ENCODE measurements around the gene FRMD3.
A peak's percentile ranks its signal among the peaks of the same experiment; 100 is the strongest.

The FRMD3 gene

DNA sequence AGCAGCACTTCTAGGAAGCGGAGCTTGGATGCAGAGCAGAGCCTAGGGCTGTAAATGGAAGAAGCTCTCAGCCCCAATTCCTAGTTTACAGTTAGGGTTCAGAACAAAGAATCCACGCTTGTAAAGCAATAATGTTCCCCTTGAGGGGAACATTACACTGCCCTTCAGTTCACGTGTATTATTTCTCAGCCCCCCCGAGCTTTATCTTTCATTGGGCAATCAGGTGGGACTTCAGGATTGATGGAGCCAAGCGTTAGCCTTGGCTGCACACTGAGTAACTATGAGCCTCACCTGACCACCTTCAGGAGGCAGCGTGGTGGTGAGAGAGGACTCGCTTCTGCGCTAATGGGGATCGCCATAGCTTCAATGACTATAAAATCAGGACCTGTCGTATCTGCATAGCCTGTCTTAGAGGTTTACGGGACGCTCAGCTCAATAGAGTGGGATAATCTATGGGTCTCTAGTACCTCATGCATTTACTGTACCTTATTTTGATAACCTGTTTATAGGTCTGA, 318.2 kb downstream of the FRMD3 start:
- DNase-seq, result no peak

DNA sequence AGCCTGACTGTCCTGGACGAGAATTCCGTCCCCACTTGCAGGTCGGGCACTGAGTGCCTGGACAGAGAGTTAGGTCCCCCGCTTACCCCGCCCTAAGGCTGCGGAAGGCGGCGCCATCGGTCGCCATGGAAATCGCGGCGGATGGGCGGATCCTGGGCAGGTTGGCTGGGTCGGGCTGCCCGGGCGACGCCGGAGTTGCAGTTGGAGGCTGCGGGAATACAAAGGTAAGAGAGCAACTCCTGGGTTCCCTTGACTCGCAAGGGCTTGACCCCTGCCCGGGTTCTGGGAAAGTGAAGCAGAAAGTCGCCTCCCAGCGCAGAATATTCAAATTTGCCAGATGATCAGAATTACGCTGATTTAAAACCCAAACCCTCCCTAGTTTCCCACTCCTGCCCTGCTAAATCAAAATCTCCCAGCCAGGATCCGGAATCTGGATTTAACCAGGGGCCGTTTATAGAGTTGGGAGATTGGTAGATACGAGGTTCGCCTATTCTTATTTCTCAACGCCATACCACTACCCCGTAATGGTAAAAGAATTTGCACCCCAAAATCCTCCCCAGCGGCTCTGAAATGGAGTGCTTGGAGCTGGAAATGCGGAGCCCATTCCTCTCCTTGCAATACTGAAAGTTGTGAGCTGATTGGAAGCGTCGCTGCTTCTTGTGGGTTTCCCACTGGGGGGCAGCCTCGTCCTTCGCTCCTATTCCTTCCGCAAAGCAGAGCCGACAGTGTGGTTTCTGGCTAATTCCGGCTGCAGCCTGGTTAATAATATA, 318.9 kb downstream of the FRMD3 start:
- DNase-seq, result peak in 11 of 14 donors; percentile 4 to 63 (median 32)

DNA sequence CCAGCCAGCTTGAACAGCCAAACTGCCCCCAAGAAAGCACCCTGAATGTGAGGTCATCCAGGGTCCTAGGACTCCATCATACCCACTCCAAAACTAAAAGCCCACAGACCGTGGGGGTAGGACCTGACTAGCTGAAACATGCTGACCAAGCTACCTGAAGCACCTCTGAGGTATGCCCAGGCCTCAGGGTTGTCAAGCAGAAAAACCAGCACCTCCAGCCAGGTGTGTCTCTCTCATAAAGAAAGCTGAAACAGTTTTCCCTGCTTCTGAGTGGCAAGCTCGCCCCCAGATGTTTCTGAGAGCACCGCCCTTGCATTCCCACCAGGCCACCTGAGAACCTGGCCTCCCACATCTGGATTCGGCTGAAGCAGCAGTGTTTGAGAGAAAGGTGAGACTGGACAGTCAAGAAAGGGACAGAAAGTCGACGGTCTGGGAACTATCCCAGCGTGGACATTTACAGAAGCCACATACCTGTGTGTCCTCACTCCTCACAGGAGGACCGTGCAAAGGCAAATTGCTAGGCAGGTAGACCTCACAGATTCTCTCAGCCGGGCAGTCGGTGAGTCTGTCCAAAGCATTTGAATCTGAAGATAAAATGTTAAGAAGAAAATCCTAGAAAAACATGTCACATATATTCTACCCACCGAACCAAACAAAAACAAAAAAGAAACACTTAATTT, 319.6 kb downstream of the FRMD3 start:
- DNase-seq, result no peak

DNA sequence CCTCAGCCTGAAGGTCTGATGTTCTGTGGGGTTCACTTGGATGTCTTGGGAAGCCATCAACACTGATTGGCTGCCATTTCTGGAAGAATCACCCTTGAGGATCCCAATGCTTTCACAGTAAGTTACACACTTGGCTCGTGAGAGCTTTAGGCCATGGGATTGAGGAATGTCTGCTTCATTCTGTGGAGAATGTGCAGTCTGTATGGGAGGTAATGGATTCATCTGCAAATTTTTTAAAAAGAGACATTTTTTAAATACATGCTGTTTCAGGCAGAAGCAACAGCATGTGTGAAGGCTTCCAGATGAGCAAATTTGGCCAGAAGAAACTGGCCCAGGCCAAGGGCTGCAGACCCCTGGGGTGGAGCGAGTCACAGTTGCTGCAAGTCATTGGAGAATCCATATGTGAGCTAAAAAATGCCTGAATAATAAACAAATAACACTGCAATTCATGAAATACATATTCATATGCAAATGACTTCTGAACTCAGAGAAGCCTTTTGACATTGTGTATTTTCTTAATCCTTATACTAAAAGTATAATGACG, 328.9 kb downstream of the FRMD3 start:
- DNase-seq, result no peak

DNA sequence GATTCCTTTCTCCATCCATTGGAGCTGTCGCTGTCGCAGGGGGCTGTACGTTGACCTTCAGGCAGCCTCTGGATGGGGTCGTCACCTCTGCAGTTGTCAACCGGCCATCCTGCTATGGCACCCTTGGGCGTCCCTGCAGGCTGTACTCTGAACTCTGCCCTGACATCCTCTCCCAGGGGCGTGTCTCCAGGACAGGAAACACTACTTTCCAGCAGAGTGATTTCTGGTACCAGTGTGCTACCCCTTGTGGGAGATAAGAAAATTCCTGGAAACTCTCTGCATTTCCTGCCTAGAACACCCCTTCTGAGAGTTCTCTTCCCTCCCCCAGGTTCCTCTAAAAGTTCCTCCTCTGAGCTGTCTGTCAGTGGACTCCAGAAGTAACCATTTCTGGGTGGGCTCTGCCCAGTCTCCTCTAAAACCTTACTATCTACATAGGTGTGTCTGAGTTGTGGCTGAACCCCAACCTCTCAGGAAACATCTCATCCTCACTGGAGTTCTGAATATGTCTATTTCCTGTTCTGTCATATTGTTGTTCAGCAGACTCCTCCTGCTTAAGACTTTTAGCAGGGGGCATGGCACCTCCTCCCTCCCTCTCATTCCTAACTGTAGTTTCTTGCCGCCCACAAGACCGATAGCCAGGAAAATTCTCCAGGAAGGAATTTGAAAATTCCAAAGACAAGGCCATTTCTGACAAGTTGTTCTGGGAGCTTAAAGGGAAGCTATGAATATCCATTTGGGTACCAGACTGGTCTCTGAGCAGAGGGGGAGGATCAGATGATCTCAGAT, 329.9 kb downstream of the FRMD3 start:
- DNase-seq, result no peak

DNA sequence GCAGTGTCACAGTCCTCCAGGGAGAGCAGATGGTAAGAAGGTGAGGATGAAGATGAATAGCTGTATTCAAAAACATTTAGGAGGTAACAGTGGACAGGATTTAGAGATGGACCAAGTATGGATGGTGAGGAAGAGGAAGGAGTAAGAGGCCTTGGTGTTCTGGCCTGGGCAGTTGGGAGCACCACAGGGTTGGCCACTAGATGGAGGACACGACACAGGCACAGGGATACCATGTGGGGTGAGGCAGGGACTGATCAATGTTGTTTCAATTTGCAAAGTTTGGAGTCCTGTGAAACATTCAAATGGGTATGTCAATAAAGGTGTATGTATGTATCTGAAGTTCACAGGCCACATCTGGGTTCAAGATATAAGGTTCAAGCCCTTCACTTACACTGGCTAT, 334.2 kb downstream of the FRMD3 start:
- DNase-seq, result no peak

DNA sequence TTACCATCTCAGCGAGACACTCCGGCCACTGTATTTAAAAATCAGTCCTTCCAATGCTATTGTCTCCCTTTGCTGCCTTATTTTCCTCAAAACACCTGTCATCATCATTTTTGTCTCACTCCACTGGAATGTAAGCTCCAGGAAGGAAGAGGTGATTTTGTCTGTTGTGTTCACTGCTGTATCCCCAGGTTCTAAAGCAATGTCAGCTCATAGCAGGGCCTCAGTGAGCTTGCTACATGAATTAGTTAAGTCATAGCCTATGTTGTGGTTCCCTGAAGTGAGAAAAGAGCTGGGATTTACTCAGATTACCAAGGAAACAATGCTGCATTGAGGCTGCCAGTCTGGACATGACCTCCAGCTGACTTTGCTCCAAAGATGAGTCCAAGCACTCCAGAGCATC, 337.7 kb downstream of the FRMD3 start:
- no peak for DNase-seq

DNA sequence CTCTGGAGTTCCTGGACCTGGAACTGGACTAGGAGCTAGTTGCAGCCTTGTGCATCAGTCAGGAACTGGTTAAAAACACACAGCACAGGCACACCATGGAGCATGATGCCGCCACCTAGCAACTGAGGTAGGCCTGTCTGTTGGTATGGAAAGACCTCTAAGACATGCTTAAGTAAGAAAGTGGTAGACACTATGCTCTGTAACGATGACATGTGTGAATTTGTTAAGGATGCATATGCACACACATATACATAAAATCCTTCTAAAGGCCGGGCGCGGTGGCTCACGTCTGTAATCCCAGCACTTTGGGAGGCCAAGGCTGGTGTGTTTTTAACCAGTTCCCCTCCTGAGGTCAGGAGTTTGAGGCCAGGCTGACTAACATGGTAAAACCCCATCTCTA, 338.4 kb downstream of the FRMD3 start:
- no peak for DNase-seq

DNA sequence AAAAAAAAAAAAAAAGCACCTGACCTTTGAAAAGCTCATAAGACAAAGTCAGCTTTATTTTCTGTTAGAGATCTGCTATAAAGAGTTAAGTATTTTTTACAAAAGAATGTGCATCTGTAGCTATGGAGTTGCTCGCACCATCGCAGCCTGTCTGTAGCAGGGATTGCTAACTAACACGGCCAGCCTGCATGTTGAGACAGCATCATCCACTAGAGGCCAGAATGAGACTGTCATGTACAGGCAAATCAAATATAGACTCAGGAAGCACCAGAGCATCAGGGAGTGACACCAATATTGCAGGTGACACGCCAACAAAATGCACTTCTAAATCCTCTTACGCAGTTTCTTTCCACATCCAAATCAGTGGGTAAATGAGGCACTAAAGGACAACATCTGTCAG, 339.0 kb downstream of the FRMD3 start:
- DNase-seq, result peak in 5 of 14 donors; percentile 1 to 14 (median 6)

DNA sequence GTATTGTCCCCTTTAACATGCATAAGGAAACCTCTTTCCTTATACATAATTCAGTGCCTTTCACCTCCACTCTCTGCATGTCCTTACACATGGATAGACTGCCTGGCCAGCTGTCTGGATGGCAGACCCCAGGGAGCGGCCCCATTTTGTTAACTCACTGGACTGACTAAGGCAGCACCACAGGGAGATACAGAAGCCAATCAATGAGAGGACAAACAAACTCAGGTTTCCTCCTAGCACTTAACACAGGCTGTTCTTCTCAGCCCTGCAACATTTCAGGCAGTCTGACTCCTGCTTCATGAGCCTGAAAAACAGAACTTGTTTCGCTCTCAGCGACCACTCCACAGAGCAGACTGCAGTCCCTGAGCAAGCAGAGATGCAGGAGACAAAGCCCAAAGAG, 339.8 kb downstream of the FRMD3 start:
- DNase-seq, result no peak

DNA sequence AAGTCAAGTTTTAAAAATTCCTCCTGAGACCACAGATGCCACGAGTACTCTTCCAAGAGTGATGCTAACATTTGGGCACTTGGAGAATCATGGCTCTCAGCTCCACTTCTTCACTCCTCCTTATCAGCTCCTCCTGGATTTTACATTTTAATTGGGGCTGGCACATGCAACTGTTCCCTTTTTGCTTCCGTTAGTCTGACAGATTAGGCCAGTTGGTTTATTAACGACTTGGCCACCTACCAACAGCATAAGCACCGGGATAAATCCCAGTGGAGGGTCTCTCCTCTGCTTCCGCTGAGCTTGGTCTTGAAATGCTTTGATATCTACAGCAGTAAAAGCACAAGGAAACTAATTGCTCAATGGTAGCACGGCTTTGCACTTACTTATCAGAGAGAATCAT, 340.6 kb downstream of the FRMD3 start:
- DNase-seq, result peak in 1 of 14 donors; percentile 12

DNA sequence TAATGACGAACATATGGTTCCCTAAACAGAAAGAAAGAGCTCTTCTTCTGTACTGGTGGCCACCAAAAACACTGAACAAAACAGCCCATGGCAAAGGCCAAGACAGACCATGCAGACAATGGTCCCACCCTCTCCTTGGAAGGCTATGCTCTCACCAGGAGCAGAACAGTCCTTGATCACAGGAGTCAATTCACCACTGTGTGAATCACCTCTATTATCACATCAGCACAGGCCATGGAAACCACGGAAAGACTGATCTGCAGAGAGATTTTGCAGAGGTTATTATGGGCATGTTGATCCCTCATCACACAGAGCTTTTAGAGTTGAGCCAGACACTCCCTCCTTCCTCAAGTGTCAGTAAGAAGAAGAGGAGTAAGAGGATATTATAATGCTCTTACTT, 341.3 kb downstream of the FRMD3 start:
- DNase-seq, result no peak

Measured in C1 segment of cervical spinal cord (tissue), 14 donors.